Lung (tissue), 12 donors: Measurements from ENCODE around the gene GOT1. TPM values are rescaled to one million over a fixed set of nuclear protein-coding genes. Genes with fewer than 3 reads are reported as not detected.

Experiments
- ATAC-seq: fragments of 200-7000 bp; cut with Tn5 transposase; one replicate; pipeline ENCODE4 v1.9.1; 2020; ENCODE audit warnings: moderate number of reproducible peaks; ENCODE audit not compliant: insufficient read depth, low FRiP score
- DNase-seq, 3 donors: peaks; one replicate each; pipeline ENCODE4 v3.0.0-alpha.2; 2013 to 2017
- H3K27ac ChIP-seq, 2 donors: one replicate each; pipeline ENCODE4 v1.5.1; 2013; ENCODE audit warnings: mild to moderate bottlenecking in 2 of 2, moderate library complexity in 2 of 2, control low read depth in 1 of 2, inconsistent platforms in 1 of 2, low read depth in 1 of 2, low read length in 1 of 2
- H3K27me3 ChIP-seq, 3 donors: one replicate each; pipeline ENCODE4 v1.5.1; 2013; ENCODE audit warnings: low read length in 2 of 3; ENCODE audit not compliant: control insufficient read depth in 3 of 3, insufficient read depth in 3 of 3
- H3K36me3 ChIP-seq, 4 donors: one replicate each; pipeline ENCODE4 v1.5.1; 2013; ENCODE audit warnings: low read length in 4 of 4, mild to moderate bottlenecking in 1 of 4, moderate library complexity in 1 of 4; ENCODE audit not compliant: control insufficient read depth in 4 of 4, insufficient read depth in 4 of 4
- H3K4me1 ChIP-seq, 5 donors: one replicate each; pipeline ENCODE4 v1.5.1; 2013; ENCODE audit warnings: low read length in 5 of 5, mild to moderate bottlenecking in 2 of 5, moderate library complexity in 1 of 5; ENCODE audit not compliant: control insufficient read depth in 5 of 5, insufficient read depth in 5 of 5
- H3K4me3 ChIP-seq: one replicate; pipeline ENCODE4 v1.5.1; 2013; ENCODE audit warnings: mild to moderate bottlenecking, control low read depth, moderate library complexity
- H3K9ac ChIP-seq, 2 donors: one replicate each; pipeline ENCODE4 v1.5.1; 2013; ENCODE audit warnings: low read length in 2 of 2, control low read depth in 1 of 2; ENCODE audit not compliant: insufficient read depth in 1 of 2
- H3K9me3 ChIP-seq, 4 donors: one replicate each; pipeline ENCODE4 v1.5.1; 2013; ENCODE audit warnings: low read length in 3 of 4, mild to moderate bottlenecking in 1 of 4, moderate library complexity in 1 of 4; ENCODE audit not compliant: control insufficient read depth in 4 of 4, insufficient read depth in 3 of 4
- WGBS, 2 donors: extraction: QIAGEN DNeasy Blood & Tissue Kit; methylation state at CpG; one replicate each; pipeline ENCODE4 v1.1.7; 2013; 5-methylcytosine and 5-hydroxymethylcytosine counted together
- polyA plus RNA-seq, 2 donors: library from polyadenylated mRNA; stranded (reverse); fragments of 200-250 nt; gene quantifications; one replicate each; pipeline ENCODE4 v1.2.1, GENCODE V29; 2013
- total RNA-seq, 2 donors: library from RNA; depleted of rRNA in 1 of 2; stranded (reverse); fragments of >200 nt in 1 of 2; gene quantifications; one replicate each; pipeline ENCODE4 v1.2.1, GENCODE V29; 2014 to 2021
- TF ChIP-seq, protein P1 (sequence below): IDR thresholded peaks from 2 replicates; pipeline ENCODE4 v1.5.1; 2012; ENCODE audit warnings: mild to moderate bottlenecking; ENCODE audit errors: control extremely low read depth, extremely low read depth
- donor health status: control.
- donor health status: control.
- donor health status: Bipolar disorder and iron deficiency.
- donor health status: healthy.
- donor health status: DM: yes; HTN: yes; CAD: no.

GOT1 gene
- total and polyA plus RNA-seq, 4 donors = 14.6 to 35.3 (median 24.0) TPM

- H3K9me3 ChIP-seq = no peaks in the 10 kb centered on the region
- TF ChIP-seq, protein P1, sequence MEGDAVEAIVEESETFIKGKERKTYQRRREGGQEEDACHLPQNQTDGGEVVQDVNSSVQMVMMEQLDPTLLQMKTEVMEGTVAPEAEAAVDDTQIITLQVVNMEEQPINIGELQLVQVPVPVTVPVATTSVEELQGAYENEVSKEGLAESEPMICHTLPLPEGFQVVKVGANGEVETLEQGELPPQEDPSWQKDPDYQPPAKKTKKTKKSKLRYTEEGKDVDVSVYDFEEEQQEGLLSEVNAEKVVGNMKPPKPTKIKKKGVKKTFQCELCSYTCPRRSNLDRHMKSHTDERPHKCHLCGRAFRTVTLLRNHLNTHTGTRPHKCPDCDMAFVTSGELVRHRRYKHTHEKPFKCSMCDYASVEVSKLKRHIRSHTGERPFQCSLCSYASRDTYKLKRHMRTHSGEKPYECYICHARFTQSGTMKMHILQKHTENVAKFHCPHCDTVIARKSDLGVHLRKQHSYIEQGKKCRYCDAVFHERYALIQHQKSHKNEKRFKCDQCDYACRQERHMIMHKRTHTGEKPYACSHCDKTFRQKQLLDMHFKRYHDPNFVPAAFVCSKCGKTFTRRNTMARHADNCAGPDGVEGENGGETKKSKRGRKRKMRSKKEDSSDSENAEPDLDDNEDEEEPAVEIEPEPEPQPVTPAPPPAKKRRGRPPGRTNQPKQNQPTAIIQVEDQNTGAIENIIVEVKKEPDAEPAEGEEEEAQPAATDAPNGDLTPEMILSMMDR = no peak
- 98% methylated on average over 3 of the region's 3 CpGs for WGBS, 2 donors
These were observed 24.3 kb downstream of the GOT1 start for GRCh38 chr10:99406149-99406548.

GRCh38 chr10:99403674-99404073 is 26.8 kb downstream of the GOT1 start:
- Histone ChIP-seq H3K27ac (no peak overlapping the region), H3K36me3 (peaks cover 12 to 39% (median 26%) of the 10 kb centered on the region in 4 donors), H3K9me3 (no peaks in the 10 kb centered on the region), H3K4me3 (no peak overlapping the region), H3K9ac (no peak overlapping the region), H3K27me3 (no peaks in the 10 kb centered on the region), H3K4me1 (no peaks in the 10 kb centered on the region)
- WGBS, 2 donors = 48 to 73% methylated on average over 9 of the region's 9 CpGs
- TF ChIP-seq, protein P1 = no peak
- ATAC-seq (no peak), DNase-seq (no peak)

More at GRCh38 chr10:99406149-99406548, 24.3 kb downstream of the GOT1 start:
- ATAC-seq = no peak
- no peaks in the 10 kb centered on the region for H3K4me1 ChIP-seq
- peaks cover 8 to 26% (median 21%) of the 10 kb centered on the region in 4 donors for H3K36me3 ChIP-seq
- H3K4me3 ChIP-seq = no peak overlapping the region
- no peak for DNase-seq
- no peaks in the 10 kb centered on the region for H3K27me3 ChIP-seq
- H3K27ac ChIP-seq = no peak overlapping the region
- H3K9ac ChIP-seq = no peak overlapping the region

DNA sequence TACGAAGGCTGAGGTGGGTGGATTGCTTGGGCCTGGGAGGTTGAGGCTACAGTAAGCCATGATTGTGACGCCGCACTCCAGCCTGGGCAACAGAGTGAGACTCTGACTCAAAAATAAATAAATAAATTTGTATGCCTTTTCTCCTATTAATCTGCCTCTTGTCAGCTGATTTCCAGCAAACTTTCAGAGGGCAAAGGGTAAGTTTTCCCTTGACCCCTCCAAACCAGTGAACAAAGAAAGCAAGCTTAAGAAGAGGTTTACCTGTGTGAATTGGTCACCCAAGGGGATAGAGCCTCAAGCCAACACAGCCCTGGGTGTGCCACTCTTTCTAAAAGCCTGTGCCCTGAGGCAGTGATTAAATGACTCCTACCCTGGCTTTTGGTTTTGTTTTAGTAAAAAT is 30.8 kb downstream of the GOT1 start:
- Histone ChIP-seq H3K4me1 (peaks cover 0 to 4% (median 0%) of the 10 kb centered on the region in 5 donors), H3K9me3 (no peaks in the 10 kb centered on the region), H3K27ac (no peak overlapping the region), H3K36me3 (peaks cover 8 to 37% (median 17%) of the 10 kb centered on the region in 4 donors), H3K27me3 (no peaks in the 10 kb centered on the region), H3K9ac (no peak overlapping the region), H3K4me3 (no peak overlapping the region)
- no peak for DNase-seq
- TF ChIP-seq, protein P1 = no peak
- no peak for ATAC-seq
- 97 to 99% methylated on average over 3 of the region's 3 CpGs for WGBS, 2 donors

DNA sequence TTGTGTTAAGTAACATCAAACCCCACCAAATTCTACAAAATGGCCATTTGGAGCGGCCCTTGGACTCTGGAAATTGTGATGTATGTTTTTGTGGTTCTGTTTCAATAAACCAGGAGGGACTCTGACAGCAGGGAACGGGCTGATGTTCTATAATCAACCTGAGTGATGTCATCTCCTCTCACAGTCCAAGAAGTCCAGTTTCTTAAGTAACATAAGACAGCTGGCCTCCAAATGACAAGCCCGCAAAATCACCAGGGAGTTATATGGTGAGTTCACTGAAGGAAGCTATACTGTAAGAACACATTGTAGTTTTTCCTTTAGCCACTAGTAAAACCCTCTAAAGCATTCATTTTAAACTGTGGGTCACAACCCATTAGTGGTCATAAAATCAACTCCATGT is 34.0 kb downstream of the GOT1 start:
- Histone ChIP-seq H3K27me3 (no peaks in the 10 kb centered on the region), H3K9ac (no peak overlapping the region), H3K36me3 (peaks cover 4 to 25% (median 10%) of the 10 kb centered on the region in 4 donors), H3K27ac (no peak overlapping the region), H3K4me1 (peaks cover 0 to 4% (median 2%) of the 10 kb centered on the region in 5 donors), H3K4me3 (no peak overlapping the region), H3K9me3 (no peaks in the 10 kb centered on the region)
- TF ChIP-seq, protein P1 = no peak
- no peak for ATAC-seq
- no peak for DNase-seq
- 88% methylated on average over 3 of the region's 3 CpGs for WGBS, 2 donors
